Smooth muscle cell (in vitro differentiated cells): ENCODE measurements around the gene ARHGAP15. TPM values are rescaled to one million over a fixed set of nuclear protein-coding genes. Genes with fewer than 3 reads are reported as not detected.

ENCODE experiments used
- DNase-seq: peaks from one replicate; lab custom pipeline; 2025; ENCODE audit not compliant: unreplicated experiment; lab: John Stamatoyannopoulos, UW
- H2AFZ ChIP-seq: fragments of 200-600 bp; sonication (generic); 2 replicates; pipeline ENCODE4 v1.6.0; 2016; ENCODE audit warnings: antibody characterized with exemption, low read depth, mild to moderate bottlenecking
- H3F3A ChIP-seq: fragments of 200-600 bp; sonication (generic); 2 replicates; pipeline ENCODE4 v1.6.0; 2017; ENCODE audit warnings: antibody characterized with exemption, low read depth
- H3K27ac ChIP-seq: fragments of 200-600 bp; sonication (generic); 2 replicates; pipeline ENCODE4 v1.5.1; 2016; ENCODE audit warnings: low read depth, mild to moderate bottlenecking
- H3K27me3 ChIP-seq: fragments of 200-600 bp; sonication (generic); 2 replicates; pipeline ENCODE4 v1.6.1; 2016; ENCODE audit warnings: low read depth, mild to moderate bottlenecking
- H3K36me3 ChIP-seq: fragments of 200-600 bp; sonication (generic); 2 replicates; pipeline ENCODE4 v1.5.1; 2016; ENCODE audit warnings: low read depth
- H3K4me1 ChIP-seq: fragments of 200-600 bp; sonication (generic); 2 replicates; pipeline ENCODE4 v1.5.1; 2016; ENCODE audit warnings: low read depth
- H3K4me2 ChIP-seq: fragments of 200-600 bp; sonication (generic); 2 replicates; pipeline ENCODE4 v1.6.0; 2016; ENCODE audit warnings: mild to moderate bottlenecking
- H3K4me3 ChIP-seq: fragments of 200-600 bp; sonication (generic); 2 replicates; pipeline ENCODE4 v1.5.1; 2016; ENCODE audit warnings: mild to moderate bottlenecking
- H3K79me2 ChIP-seq: fragments of 200-600 bp; sonication (generic); 2 replicates; pipeline ENCODE4 v1.6.0; 2016; ENCODE audit warnings: low read depth, mild to moderate bottlenecking
- H3K9ac ChIP-seq: fragments of 200-600 bp; sonication (generic); 2 replicates; pipeline ENCODE4 v1.6.0; 2016; ENCODE audit warnings: low read depth
- H3K9me3 ChIP-seq: fragments of 200-600 bp; sonication (generic); replicated peaks from 2 replicates; pipeline ENCODE4 v1.5.1; 2016; ENCODE audit warnings: low read depth
- H4K20me1 ChIP-seq: fragments of 200-600 bp; sonication (generic); 2 replicates; pipeline ENCODE4 v1.6.0; 2016; ENCODE audit warnings: low read depth
- CTCF ChIP-seq: fragments of 200-600 bp; sonication (generic); IDR thresholded peaks from 2 replicates; pipeline ENCODE4 v1.5.1; 2017; ENCODE audit warnings: borderline replicate concordance, mild to moderate bottlenecking, antibody characterized with exemption; ENCODE audit not compliant: insufficient read depth, poor library complexity, severe bottlenecking
- WGBS: methylation state at CpG from one replicate; pipeline ENCODE4 v1.1.7; 2016; ENCODE audit warnings: low lambda C conversion rate; 5-methylcytosine and 5-hydroxymethylcytosine counted together
- polyA plus RNA-seq: library from polyadenylated mRNA; unstranded; fragments of >200 nt; fragmentation: Nextera tagmentation; extraction: Ambion mirVana; gene quantifications from 2 replicates; pipeline ENCODE4 v1.2.1, GENCODE V29; 2016
- total RNA-seq: library from RNA; depleted of rRNA; stranded (reverse); fragments of >200 nt; gene quantifications from 2 replicates; pipeline ENCODE4 v1.2.3, GENCODE V29; 2014

The ARHGAP15 gene
- total and polyA plus RNA-seq, 2 experiments from 2014 or later = not detected

DNA sequence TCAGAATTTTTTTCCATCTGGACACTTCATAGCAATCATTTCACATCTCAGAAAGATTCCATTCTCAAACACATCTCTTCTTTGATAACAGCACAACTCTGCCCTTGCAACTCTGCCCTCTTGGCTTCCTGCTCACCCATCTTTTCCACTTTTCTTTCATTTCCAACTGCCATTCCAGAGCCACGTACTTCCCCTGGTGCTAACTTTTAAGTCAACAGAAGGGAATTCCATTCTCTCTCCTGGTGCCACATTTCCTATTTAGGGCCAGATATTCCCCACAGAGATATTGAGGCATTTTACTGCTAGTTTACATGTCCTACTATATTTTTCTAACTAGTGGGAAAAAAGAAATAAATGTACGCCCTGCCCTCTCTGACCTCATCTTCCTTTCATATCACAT, 590.2 kb downstream of the ARHGAP15 start:
- no peak for TF ChIP-seq CTCF
- Histone ChIP-seq H3K4me2 (no peak overlapping the region), H2AFZ (no peak overlapping the region), H3K4me1 (peaks cover 18% of the 10 kb centered on the region), H3F3A (no peaks in the 10 kb centered on the region), H3K27ac (no peak overlapping the region), H3K4me3 (no peak overlapping the region), H3K27me3 (no peaks in the 10 kb centered on the region), H3K9ac (no peak overlapping the region), H3K79me2 (no peaks in the 10 kb centered on the region), H3K36me3 (no peaks in the 10 kb centered on the region), H4K20me1 (no peaks in the 10 kb centered on the region), H3K9me3 (no peaks in the 10 kb centered on the region)
- WGBS = 51% methylated on average over 2 of the region's 2 CpGs
- DNase-seq = no peak

GRCh38 chr2:143720095-143720664, 591.0 kb downstream of the ARHGAP15 start:
- Histone ChIP-seq H3K4me2 (no peak overlapping the region), H3K4me1 (peaks cover 18% of the 10 kb centered on the region), H4K20me1 (no peaks in the 10 kb centered on the region), H3K27me3 (no peaks in the 10 kb centered on the region), H3K9ac (no peak overlapping the region), H3K79me2 (no peaks in the 10 kb centered on the region), H3F3A (no peaks in the 10 kb centered on the region), H3K9me3 (no peaks in the 10 kb centered on the region), H3K27ac (no peak overlapping the region), H3K36me3 (no peaks in the 10 kb centered on the region), H3K4me3 (no peak overlapping the region), H2AFZ (no peak overlapping the region)
- TF ChIP-seq CTCF = no peak
- no peak for DNase-seq
- 75% methylated on average over 17 of the region's 17 CpGs for WGBS

DNA sequence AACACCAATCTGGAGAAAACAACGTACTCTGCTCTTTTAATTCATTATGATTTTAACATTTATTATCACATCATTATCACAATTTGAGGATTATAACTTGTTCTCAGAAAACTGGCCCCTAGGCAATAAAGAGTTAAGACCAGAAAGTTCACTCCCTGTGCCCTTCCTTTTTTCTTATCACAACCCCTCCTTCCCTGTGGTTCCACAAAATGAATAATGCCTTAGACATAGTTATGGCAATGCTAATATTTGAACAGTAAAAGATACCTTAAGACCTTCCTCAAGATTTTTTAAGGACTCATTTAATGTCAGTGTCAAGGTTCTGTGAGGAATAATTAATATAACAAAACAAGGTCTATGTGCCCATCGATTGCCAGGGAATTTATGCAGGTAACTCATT, 596.2 kb downstream of the ARHGAP15 start:
- no peak overlapping the region for H3K9ac ChIP-seq
- H2AFZ ChIP-seq = no peak overlapping the region
- no peaks in the 10 kb centered on the region for H3K27me3 ChIP-seq
- no peak for DNase-seq
- H3K9me3 ChIP-seq = no peaks in the 10 kb centered on the region
- no peak for TF ChIP-seq CTCF
- no peaks in the 10 kb centered on the region for H4K20me1 ChIP-seq
- H3F3A ChIP-seq = no peaks in the 10 kb centered on the region
- H3K27ac ChIP-seq = no peak overlapping the region
- no peak overlapping the region for H3K4me3 ChIP-seq
- H3K79me2 ChIP-seq = no peaks in the 10 kb centered on the region
- WGBS = 95% methylated on average over 2 of the region's 2 CpGs
- H3K4me1 ChIP-seq = no peaks in the 10 kb centered on the region
- H3K4me2 ChIP-seq = no peak overlapping the region
- H3K36me3 ChIP-seq = no peaks in the 10 kb centered on the region

GRCh38 chr2:143726151-143726845, 597.1 kb downstream of the ARHGAP15 start:
- H3K9ac ChIP-seq = no peak overlapping the region

More at GRCh38 chr2:143726151-143726845, 597.1 kb downstream of the ARHGAP15 start:
- no peak overlapping the region for H2AFZ ChIP-seq
- H3K36me3 ChIP-seq = no peaks in the 10 kb centered on the region
- no peak for DNase-seq
- WGBS = 85% methylated on average over 6 of the region's 6 CpGs
- no peak overlapping the region for H3K4me3 ChIP-seq
- H3K9me3 ChIP-seq = no peaks in the 10 kb centered on the region
- no peak overlapping the region for H3K27ac ChIP-seq
- H4K20me1 ChIP-seq = no peaks in the 10 kb centered on the region
- no peak overlapping the region for H3K4me2 ChIP-seq
- TF ChIP-seq CTCF = no peak
- H3F3A ChIP-seq = no peaks in the 10 kb centered on the region
- no peaks in the 10 kb centered on the region for H3K27me3 ChIP-seq
- no peaks in the 10 kb centered on the region for H3K4me1 ChIP-seq
- no peaks in the 10 kb centered on the region for H3K79me2 ChIP-seq
